Activated naive CD8-positive, alpha-beta T cell treated with anti-CD3 and anti-CD28 coated beads, Interleukin-2, amount 50 U/mL, for 16 hours (primary cell): ENCODE results near the gene ADRB1.

Experiments used
- DNase-seq: peaks from one replicate; pipeline ENCODE4 v3.0.0-alpha.2; 2020; ENCODE audit warnings: low read depth, low spot score

Gene ADRB1

GRCh38 chr10:114026189-114027040, 17.3 kb upstream of the ADRB1 start:
- DNase-seq = no peak

- DNase-seq = no peak
These were observed 16.6 kb upstream of the ADRB1 start for GRCh38 chr10:114027041-114027394.

- DNase-seq = no peak
These were observed 15.7 kb upstream of the ADRB1 start for GRCh38 chr10:114027951-114028350.

GRCh38 chr10:114028425-114028824, 15.2 kb upstream of the ADRB1 start:
- no peak for DNase-seq

DNA sequence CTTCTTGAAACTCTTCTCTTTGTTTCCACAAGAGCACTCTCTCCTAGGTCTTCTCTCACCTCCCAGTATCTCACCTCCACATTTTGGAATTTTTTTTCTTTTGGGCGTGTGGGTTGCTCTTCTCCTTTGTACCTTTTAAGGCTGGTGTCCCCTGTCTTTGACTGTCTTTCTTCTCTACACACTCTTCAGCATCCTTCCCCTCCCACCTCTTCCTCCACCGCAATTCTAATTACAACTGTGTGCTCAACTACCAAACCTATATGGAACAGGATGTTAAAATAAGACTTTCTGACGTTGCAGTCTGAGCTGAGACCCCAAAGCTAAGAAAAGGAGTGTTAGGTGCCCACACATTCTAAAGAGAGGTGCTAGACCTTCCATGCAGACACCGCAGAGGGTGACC, 14.0 kb upstream of the ADRB1 start:
- no peak for DNase-seq

DNA sequence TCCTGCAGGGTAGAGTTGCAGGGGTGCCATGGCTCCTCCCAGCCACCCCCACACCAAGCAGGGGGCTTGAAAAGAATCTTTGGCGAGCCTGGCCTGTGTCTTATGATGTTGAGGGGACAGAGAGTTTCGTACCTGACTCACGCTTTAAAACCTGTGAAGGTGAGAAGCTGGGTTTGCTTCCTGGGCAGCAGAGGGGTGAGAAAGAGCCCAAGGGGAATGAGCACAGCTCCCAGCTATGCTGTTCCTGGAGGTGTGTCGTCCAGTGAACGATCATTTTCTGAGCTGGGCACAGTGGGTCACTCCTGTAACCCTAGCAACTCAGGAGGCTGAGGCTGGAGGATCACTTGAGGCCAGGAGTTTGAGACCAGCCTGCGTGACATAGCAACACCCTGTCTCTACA, 13.5 kb upstream of the ADRB1 start:
- no peak for DNase-seq

GRCh38 chr10:114031073-114031972, 12.3 kb upstream of the ADRB1 start:
- DNase-seq = no peak

GRCh38 chr10:114033566-114033965, 10.1 kb upstream of the ADRB1 start:
- DNase-seq = no peak

GRCh38 chr10:114034923-114035645, 8.6 kb upstream of the ADRB1 start:
- no peak for DNase-seq

GRCh38 chr10:114035791-114036190, 7.9 kb upstream of the ADRB1 start:
- no peak for DNase-seq

- DNase-seq = no peak
These were observed 4.8 kb upstream of the ADRB1 start for GRCh38 chr10:114038819-114039218.

DNA sequence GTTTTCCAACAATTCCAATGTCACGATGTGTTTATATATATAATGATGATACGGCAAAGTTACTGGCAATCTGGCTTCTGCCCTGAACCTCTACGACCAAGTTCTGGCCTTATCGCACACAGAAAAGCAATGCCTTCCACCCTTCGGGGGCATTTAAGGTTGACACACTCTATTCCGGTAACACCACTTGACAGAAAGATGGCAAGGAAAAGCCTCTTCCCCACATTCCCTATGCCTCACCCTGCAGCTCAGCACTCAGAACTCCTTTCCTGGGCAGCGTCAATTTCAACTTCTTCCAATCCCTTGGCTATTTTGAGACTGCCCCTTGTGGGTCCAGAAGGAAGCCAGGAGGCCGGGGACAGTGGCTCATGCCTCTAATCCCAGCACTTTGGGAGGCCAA, 2.5 kb upstream of the ADRB1 start:
- no peak for DNase-seq

GRCh38 chr10:114042895-114043531, 653 bp upstream of the ADRB1 start:
- DNase-seq = no peak

DNA sequence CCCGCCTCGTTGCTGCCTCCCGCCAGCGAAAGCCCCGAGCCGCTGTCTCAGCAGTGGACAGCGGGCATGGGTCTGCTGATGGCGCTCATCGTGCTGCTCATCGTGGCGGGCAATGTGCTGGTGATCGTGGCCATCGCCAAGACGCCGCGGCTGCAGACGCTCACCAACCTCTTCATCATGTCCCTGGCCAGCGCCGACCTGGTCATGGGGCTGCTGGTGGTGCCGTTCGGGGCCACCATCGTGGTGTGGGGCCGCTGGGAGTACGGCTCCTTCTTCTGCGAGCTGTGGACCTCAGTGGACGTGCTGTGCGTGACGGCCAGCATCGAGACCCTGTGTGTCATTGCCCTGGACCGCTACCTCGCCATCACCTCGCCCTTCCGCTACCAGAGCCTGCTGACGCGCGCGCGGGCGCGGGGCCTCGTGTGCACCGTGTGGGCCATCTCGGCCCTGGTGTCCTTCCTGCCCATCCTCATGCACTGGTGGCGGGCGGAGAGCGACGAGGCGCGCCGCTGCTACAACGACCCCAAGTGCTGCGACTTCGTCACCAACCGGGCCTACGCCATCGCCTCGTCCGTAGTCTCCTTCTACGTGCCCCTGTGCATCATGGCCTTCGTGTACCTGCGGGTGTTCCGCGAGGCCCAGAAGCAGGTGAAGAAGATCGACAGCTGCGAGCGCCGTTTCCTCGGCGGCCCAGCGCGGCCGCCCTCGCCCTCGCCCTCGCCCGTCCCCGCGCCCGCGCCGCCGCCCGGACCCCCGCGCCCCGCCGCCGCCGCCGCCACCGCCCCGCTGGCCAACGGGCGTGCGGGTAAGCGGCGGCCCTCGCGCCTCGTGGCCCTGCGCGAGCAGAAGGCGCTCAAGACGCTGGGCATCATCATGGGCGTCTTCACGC, 825 bp downstream of the ADRB1 start:
- DNase-seq = no peak

DNA sequence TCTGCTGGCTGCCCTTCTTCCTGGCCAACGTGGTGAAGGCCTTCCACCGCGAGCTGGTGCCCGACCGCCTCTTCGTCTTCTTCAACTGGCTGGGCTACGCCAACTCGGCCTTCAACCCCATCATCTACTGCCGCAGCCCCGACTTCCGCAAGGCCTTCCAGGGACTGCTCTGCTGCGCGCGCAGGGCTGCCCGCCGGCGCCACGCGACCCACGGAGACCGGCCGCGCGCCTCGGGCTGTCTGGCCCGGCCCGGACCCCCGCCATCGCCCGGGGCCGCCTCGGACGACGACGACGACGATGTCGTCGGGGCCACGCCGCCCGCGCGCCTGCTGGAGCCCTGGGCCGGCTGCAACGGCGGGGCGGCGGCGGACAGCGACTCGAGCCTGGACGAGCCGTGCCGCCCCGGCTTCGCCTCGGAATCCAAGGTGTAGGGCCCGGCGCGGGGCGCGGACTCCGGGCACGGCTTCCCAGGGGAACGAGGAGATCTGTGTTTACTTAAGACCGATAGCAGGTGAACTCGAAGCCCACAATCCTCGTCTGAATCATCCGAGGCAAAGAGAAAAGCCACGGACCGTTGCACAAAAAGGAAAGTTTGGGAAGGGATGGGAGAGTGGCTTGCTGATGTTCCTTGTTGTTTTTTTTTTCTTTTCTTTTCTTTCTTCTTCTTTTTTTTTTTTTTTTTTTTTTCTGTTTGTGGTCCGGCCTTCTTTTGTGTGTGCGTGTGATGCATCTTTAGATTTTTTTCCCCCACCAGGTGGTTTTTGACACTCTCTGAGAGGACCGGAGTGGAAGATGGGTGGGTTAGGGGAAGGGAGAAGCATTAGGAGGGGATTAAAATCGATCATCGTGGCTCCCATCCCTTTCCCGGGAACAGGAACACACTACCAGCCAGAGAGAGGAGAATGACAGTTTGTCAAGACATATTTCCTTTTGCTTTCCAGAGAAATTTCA, 1.7 kb downstream of the ADRB1 start:
- no peak for DNase-seq

DNA sequence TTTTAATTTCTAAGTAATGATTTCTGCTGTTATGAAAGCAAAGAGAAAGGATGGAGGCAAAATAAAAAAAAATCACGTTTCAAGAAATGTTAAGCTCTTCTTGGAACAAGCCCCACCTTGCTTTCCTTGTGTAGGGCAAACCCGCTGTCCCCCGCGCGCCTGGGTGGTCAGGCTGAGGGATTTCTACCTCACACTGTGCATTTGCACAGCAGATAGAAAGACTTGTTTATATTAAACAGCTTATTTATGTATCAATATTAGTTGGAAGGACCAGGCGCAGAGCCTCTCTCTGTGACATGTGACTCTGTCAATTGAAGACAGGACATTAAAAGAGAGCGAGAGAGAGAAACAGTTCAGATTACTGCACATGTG, 2.4 kb downstream of the ADRB1 start:
- DNase-seq = no peak

DNA sequence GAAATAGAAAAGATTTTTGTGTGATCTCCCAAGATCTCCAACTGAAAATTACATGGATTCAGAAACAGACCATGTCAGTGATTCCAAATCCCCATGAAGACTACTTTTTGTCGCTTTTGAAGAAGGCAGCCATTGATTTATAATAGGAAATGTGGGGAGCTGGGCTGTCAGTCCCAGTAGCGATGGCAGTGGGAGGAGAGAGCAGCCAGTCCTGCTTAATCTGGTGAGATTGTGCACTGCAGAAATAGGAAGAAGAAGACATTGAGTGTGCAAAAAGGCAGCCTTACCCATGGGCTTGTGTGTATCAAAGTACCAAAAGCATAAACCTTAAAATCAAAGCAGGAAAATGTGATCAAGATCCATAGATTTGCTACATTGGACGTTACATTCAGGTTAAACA, 4.8 kb downstream of the ADRB1 start:
- DNase-seq = no peak

GRCh38 chr10:114051714-114052113, 8.0 kb downstream of the ADRB1 start:
- DNase-seq = no peak

- DNase-seq = no peak
These were observed 8.6 kb downstream of the ADRB1 start for GRCh38 chr10:114052255-114052654.

DNA sequence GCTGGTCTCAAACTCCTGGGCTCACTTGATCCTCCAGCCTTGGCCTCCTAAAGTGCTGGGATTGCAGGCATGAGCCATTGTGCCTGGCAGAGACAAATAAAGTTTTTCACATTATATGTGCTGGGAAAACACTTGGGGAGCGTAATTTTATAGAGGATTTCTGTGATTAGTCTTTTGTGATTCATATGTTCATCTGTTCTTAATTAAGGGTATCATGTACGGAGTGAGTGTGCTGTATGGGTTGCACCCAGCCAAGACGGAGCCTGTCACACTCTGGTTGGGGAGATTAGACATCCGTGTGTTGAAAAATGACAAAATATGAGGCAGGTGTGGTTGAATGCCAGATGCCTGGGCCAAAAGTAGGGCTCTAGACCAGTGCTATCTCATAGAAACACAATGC, 10.3 kb downstream of the ADRB1 start:
- no peak for DNase-seq
